Mucosa of descending colon (tissue), 3 donors: ENCODE data around the gene AADAT. TPM values are rescaled to one million over a fixed set of nuclear protein-coding genes. Genes with fewer than 3 reads are reported as not detected.

Source experiments
- ATAC-seq: fragments of 200-7000 bp; cut with Tn5 transposase; one replicate; pipeline ENCODE4 v1.9.1; 2020; ENCODE audit warnings: mild to moderate bottlenecking, moderate library complexity
- DNase-seq, 3 donors: peaks; one replicate each; pipeline ENCODE4 v3.0.0-alpha.2; 2020
- H3K36me3 ChIP-seq: fragments of 200-600 bp; one replicate; pipeline ENCODE4 v1.8.0; 2021; ENCODE audit warnings: low read depth, mild to moderate bottlenecking
- H3K4me1 ChIP-seq: fragments of 200-600 bp; one replicate; pipeline ENCODE4 v1.8.0; 2021; ENCODE audit warnings: low read depth, mild to moderate bottlenecking
- H3K4me3 ChIP-seq: fragments of 200-600 bp; one replicate; pipeline ENCODE4 v1.8.0; 2021; ENCODE audit warnings: mild to moderate bottlenecking
- H3K9me3 ChIP-seq: fragments of 200-600 bp; one replicate; pipeline ENCODE4 v1.8.0; 2021; ENCODE audit warnings: mild to moderate bottlenecking
- CTCF ChIP-seq: fragments of 200-600 bp; IDR thresholded peaks from one replicate; pipeline ENCODE4 v1.8.0; 2022; ENCODE audit warnings: antibody characterized with exemption, mild to moderate bottlenecking
- intact Hi-C, 2 donors: fragments of 100-400 bp; cut with DNase I in 1 of 2; cut with micrococcal nuclease in 1 of 2; formaldehyde crosslinking; loops; one replicate each; pipeline versions ENCODE4 v1.11.0 to v1.11.1; 2022; cut with DNase I, micrococcal nuclease
- total RNA-seq, 3 donors: library from RNA; stranded (reverse); fragmentation: NEBNext Ultra II Directional in 2 of 3; extraction: Animal tissue kit (Norgen Biotek cat#: 25700) in 2 of 3; gene quantifications; one replicate each; pipeline versions ENCODE4 v1.2.1 to v1.2.4, GENCODE V29; 2021 to 2023
- donor health status: DM: no; HTN: no; CAD: no; lungs with moderate emphysema.
- donor health status: DM: no; HTN: no; CAD: no.
- donor health status: DM: no; HTN: yes; CAD: no.

Gene AADAT
- total RNA-seq, 3 donors from 2014 or later, result 3.2 to 5.5 (median 4.9) TPM

DNA sequence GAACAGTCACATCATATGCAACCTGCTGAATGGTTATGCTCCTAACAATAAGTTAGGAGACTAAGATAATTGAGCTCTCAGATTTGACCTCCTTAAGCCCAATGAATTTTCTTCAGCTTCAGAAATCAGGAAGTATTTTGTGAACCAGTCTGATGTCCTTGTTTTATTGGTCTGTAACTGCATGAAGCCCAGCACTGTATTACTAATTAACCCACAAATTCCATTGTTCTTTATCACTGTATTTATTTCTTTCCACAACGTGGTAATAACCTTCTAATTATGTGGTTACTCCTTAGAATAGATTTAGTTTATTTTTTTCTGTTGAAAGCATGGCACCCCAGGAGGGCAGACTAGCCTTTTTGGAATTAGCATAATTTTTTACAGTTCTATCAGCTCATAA, 59.6 kb downstream of the AADAT start:
- no peak for DNase-seq
- Histone ChIP-seq H3K4me1 (peaks cover 9% of the 10 kb centered on the region), H3K4me3 (no peak overlapping the region), H3K9me3 (no peaks in the 10 kb centered on the region), H3K36me3 (no peaks in the 10 kb centered on the region)
- ATAC-seq, result no peak
- TF ChIP-seq CTCF, result no peak
- intact Hi-C loops, result no loop called here

- Histone ChIP-seq H3K9me3 (no peaks in the 10 kb centered on the region), H3K4me1 (peaks cover 13% of the 10 kb centered on the region), H3K4me3 (peak overlapping the region; percentile 9), H3K36me3 (no peaks in the 10 kb centered on the region)
- intact Hi-C loops, result no loop called here
- no peak for TF ChIP-seq CTCF
- DNase-seq (peak; percentile 92 to 97 (median 95)), ATAC-seq (peak; percentile 91)
Observed at GRCh38 chr4:170027181-170027829, 62.5 kb downstream of the AADAT start.

DNA sequence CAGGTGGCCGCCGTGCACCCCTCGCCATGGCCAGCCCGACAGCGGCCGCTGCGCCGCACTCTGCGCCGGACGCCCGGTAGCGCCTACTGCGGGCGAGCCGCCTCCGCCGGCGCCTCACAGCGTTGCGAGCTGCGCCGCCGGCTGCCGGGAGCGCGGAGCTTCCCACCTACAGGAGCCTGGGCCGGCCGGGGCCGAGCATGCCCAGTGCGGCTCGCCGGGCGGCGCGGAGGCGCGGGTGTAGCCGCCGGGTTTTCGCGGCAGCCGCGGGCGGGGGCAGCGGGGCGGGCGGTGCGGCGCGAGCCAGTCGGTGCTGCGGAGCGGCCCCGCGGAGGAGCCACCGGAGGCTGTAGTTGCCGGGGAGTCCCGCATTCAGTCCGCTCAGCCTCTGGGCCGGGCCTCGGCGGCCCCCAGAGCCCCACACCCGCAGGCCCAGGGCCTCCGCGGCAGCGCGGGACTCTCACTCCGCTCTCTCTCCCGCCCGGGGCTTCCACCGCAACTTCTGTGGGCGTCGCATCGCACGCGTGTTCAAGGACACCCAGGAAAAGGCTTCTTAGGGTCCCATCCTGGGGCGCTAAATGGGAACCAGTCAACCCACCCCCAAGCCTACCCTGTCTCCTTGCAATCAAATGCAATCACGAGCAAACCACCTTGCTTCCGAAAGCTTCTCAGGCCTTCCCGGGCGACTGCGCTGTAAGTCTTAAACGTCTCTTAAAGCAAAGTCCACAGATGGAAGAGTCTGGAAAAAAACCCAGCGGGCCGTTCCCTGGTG, 63.3 kb downstream of the AADAT start, which contains the start of gene MFAP3L:
MFAP3L (minus strand) TSS at position 143 of the 769 bp plus-strand sequence. CDS start 20,518 bp downstream, outside the sequence.
- intact Hi-C loops, result no loop called here
- Histone ChIP-seq H3K9me3 (no peaks in the 10 kb centered on the region), H3K4me3 (peak within 1 kb of the TSS; percentile 77), H3K4me1 (peaks cover 13% of the 10 kb centered on the region), H3K36me3 (no peaks in the 10 kb centered on the region)
- TF ChIP-seq CTCF, result no peak
- ATAC-seq (peak; percentile 95), DNase-seq (peak; percentile 88 to 94 (median 90))

DNA sequence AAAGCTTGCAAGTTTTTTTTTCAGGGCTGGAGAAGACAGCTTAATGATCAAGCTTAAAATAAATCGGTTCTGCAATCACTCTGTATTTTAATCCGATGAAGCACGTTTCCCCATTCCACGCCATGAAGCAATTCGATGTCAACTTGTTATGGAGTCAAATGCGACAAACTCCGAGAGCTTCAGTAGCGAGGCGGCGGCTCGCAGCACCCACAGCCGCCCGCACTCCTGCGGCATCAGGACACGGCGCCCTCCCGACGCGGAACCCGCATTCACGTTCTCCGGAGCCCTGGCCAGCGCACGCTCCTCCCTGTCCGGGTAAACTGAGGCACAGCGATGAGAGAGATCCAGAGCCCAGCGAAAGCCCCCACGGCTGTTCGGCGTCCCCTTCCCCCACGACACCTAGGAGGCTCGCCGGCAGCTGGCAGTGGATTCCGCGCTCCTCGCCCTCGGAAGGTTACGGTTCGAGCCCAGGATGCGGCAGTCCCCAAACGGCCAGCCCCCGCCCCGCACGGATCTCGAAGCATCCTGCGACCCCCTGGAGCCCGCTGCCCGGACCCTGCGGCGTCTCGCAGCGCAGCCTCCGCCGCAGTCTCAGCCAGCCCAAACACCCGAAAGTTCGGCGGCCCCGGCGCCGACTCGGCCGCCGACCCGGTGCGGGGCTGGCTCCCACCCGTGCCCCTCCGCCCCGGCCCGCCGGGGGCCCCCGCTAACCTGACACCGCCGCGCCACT, 64.1 kb downstream of the AADAT start:
- Histone ChIP-seq H3K4me1 (peaks cover 13% of the 10 kb centered on the region), H3K9me3 (no peaks in the 10 kb centered on the region), H3K4me3 (peak overlapping the region; percentile 77), H3K36me3 (no peaks in the 10 kb centered on the region)
- ATAC-seq (no peak), DNase-seq (peak; percentile 18 to 59 (median 58))
- no peak for TF ChIP-seq CTCF
- intact Hi-C loops, result no loop called here

- intact Hi-C loops, result no loop called here
- no peak for TF ChIP-seq CTCF
- DNase-seq (no peak), ATAC-seq (no peak)
- Histone ChIP-seq H3K36me3 (no peaks in the 10 kb centered on the region), H3K4me1 (peaks cover 9% of the 10 kb centered on the region), H3K4me3 (no peak overlapping the region), H3K9me3 (no peaks in the 10 kb centered on the region)
Observed at GRCh38 chr4:170022211-170022610, 67.5 kb downstream of the AADAT start.
